Left lung (tissue), 10 donors: ENCODE data around the gene HERC5. TPM values are rescaled to one million over a fixed set of nuclear protein-coding genes. Genes with fewer than 3 reads are reported as not detected.

Experiments used
- ATAC-seq: fragments of 200-7000 bp; cut with Tn5 transposase; one replicate; pipeline ENCODE4 v1.9.1; 2020; ENCODE audit warnings: moderate library complexity
- DNase-seq, 4 donors: peaks; one replicate each; pipeline ENCODE4 v3.0.0-alpha.2; 2013 to 2020
- H3K27ac ChIP-seq, 2 donors: fragments of 200-600 bp; sonication (generic) in 1 of 2; one replicate each; pipeline versions ENCODE4 v1.5.0 to v1.8.0; 2020 to 2021
- H3K27me3 ChIP-seq, 2 donors: fragments of 200-600 bp; sonication (generic) in 1 of 2; one replicate each; pipeline versions ENCODE4 v1.5.0 to v1.8.0; 2020 to 2021
- H3K36me3 ChIP-seq, 2 donors: fragments of 200-600 bp; sonication (generic) in 1 of 2; one replicate each; pipeline versions ENCODE4 v1.5.0 to v1.8.0; 2020 to 2021
- H3K4me1 ChIP-seq, 2 donors: fragments of 200-600 bp; one replicate each; pipeline ENCODE4 v1.8.0; 2021
- H3K4me3 ChIP-seq, 2 donors: fragments of 200-600 bp; sonication (generic) in 1 of 2; one replicate each; pipeline versions ENCODE4 v1.5.0 to v1.8.0; 2020 to 2021; ENCODE audit warnings: mild to moderate bottlenecking in 1 of 2
- H3K9me3 ChIP-seq, 2 donors: fragments of 200-600 bp; sonication (generic) in 1 of 2; one replicate each; pipeline versions ENCODE4 v1.5.0 to v1.8.0; 2020 to 2021
- intact Hi-C, 2 donors: fragments of 100-400 bp; cut with DNase I; formaldehyde crosslinking; loops; one replicate each; pipeline versions ENCODE4 v1.11.2 to v1.14.2; 2022
- polyA plus RNA-seq, 6 donors: library from polyadenylated mRNA; unstranded; fragments of 120-200 nt; gene quantifications; one replicate each; pipeline ENCODE4 v1.2.1, GENCODE V29; 2013; ENCODE audit not compliant: insufficient read length in 6 of 6
- total RNA-seq, 2 donors: library from RNA; stranded (reverse); fragmentation: NEBNext Ultra II Directional; extraction: Animal tissue kit (Norgen Biotek cat#: 25700); gene quantifications; one replicate each; pipeline ENCODE4 v1.2.1, GENCODE V29; 2021
- TF ChIP-seq, protein P1 (sequence below), 2 donors: fragments of 200-600 bp; sonication (generic) in 1 of 2; IDR thresholded peaks; one replicate each; pipeline versions ENCODE4 v1.5.0 to v1.8.0; 2021; ENCODE audit warnings: antibody characterized with exemption in 2 of 2
- donor health status: DM: no; HTN: yes; CAD: no.
- donor health status: DM: no; HTN: no; CAD: no.

Gene HERC5
- total and polyA plus RNA-seq, 8 donors = 4.4 to 8.0 (median 5.6) TPM

DNA sequence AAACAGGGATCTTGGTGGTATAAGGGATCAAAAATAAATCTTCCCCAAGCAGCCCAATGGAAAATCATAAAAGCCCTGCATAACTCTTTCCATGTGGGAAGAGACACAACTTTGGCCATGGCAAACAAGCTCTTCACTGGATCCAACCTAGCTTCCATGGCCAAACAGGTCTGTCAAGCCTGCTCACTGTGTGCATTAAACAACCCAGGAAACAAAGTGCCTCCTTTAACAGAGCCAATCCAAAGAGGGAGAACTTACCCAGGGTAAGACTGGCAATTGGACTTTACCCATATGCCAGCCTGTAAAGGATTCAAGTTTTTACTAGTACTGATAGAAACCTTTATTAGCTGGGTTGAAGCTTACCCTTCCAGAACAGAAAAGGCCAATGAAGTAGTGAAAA lies 7.6 kb upstream of the HERC5 start:
- ATAC-seq = no peak
- TF ChIP-seq, protein P1, sequence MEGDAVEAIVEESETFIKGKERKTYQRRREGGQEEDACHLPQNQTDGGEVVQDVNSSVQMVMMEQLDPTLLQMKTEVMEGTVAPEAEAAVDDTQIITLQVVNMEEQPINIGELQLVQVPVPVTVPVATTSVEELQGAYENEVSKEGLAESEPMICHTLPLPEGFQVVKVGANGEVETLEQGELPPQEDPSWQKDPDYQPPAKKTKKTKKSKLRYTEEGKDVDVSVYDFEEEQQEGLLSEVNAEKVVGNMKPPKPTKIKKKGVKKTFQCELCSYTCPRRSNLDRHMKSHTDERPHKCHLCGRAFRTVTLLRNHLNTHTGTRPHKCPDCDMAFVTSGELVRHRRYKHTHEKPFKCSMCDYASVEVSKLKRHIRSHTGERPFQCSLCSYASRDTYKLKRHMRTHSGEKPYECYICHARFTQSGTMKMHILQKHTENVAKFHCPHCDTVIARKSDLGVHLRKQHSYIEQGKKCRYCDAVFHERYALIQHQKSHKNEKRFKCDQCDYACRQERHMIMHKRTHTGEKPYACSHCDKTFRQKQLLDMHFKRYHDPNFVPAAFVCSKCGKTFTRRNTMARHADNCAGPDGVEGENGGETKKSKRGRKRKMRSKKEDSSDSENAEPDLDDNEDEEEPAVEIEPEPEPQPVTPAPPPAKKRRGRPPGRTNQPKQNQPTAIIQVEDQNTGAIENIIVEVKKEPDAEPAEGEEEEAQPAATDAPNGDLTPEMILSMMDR (IDR thresholded peaks at IDR 0.05) = no peak

DNA sequence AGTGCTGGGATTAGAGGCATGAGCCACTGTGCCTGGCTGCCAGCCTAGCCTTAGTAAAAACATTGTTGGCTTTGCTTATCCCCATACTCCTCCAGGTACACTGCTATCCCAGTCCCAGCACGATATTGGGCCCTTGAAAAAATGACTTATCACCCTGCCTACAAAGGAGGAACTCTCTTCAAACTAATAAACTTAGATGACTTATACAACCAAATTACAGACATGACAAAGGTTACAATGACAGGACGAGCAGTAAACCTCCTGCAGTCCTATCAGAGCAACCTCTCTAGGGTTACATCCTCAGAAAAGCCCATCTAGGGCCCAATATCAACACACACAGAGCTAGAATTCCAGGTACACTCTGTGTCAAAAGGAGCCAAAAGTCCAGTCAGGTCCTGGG lies 5.7 kb upstream of the HERC5 start:
- Histone ChIP-seq H3K9me3 (no peaks in the 10 kb centered on the region), H3K27me3 (no peaks in the 10 kb centered on the region), H3K4me1 (peaks cover 0 to 6% of the 10 kb centered on the region in 2 donors), H3K36me3 (no peaks in the 10 kb centered on the region), H3K4me3 (no peak overlapping the region), H3K27ac (no peak overlapping the region)
- ATAC-seq (no peak), DNase-seq (no peak)
- TF ChIP-seq, protein P1 (IDR thresholded peaks at IDR 0.05) = no peak
- intact Hi-C loops = no loop called here

More for the DNA sequence above, 7.6 kb upstream of the HERC5 start:
- H3K36me3 ChIP-seq = no peaks in the 10 kb centered on the region
- no peaks in the 10 kb centered on the region for H3K9me3 ChIP-seq
- H3K4me3 ChIP-seq = no peak overlapping the region
- intact Hi-C loops = no loop called here
- no peak overlapping the region for H3K27ac ChIP-seq
- DNase-seq = no peak
- H3K27me3 ChIP-seq = no peaks in the 10 kb centered on the region
- H3K4me1 ChIP-seq = no peaks in the 10 kb centered on the region

DNA sequence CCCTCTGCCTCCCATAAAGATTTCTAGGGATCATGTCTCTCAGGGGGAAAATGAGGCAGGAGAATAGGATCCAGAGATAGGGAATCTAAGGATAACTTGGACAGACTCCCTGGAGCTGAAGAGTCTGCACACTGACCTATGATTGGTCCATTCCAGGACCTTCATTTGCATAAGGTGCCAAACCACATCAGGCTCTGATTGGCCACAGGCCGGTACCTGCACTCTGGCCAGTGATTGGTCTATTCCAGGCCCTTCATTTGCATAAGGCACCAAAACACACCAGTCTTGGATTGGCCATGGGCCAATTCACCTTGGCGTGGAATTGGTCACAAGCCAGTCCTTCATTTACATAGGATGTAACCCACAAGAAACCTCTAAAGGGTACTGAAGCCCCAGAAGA lies 4.0 kb upstream of the HERC5 start:
- Histone ChIP-seq H3K36me3 (no peaks in the 10 kb centered on the region), H3K4me1 (peaks cover 0 to 12% of the 10 kb centered on the region in 2 donors), H3K4me3 (no peak overlapping the region), H3K27me3 (peaks cover 0 to 5% of the 10 kb centered on the region in 2 donors), H3K27ac (no peak overlapping the region), H3K9me3 (no peaks in the 10 kb centered on the region)
- intact Hi-C loops = no loop called here
- ATAC-seq (no peak), DNase-seq (no peak)
- TF ChIP-seq, protein P1 (IDR thresholded peaks at IDR 0.05) = no peak

DNA sequence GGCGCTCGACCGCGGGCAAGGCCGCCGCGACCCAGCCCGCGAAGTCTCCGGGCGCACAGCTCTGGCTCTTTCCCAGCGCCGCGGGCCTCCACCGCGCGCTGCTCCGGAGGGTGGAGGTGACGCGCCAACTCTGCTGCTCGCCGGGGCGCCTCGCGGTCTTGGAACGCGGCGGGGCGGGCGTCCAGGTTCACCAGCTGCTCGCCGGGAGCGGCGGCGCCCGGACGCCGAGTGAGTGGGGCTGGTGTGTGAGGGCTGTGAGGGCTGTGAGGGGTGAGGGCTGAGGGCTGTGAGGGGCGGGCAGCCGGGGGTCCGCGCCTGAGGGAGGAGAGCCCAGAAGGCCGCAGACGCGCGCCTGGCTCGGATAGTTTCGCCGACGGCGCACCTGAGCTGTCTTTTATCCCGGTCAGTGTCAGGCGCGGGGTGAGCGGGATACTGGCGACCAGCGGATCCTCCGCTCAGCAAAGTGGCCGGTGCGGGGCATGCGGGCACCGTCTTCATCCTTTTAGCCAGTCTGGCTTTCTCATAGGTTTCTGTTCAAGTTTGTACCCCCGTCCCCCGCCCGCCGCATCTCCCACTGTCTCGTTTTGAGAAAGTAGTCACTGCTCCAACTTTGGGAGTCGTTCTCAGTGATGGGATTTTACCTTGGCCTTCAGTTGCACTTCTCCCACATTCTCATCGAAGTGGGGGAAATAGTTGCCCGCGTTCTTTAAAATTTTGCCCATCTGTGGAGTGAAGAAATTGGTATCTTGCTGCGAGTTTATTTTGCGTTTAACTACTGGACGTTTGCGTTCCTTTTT lies 586 bp downstream of the HERC5 start:
- intact Hi-C loops = no loop called here
- TF ChIP-seq, protein P1 (IDR thresholded peaks at IDR 0.05) = no peak
- peak; percentile 69 for ATAC-seq
- H3K9me3 ChIP-seq = no peaks in the 10 kb centered on the region
- H3K4me1 ChIP-seq = peaks cover 0 to 22% of the 10 kb centered on the region in 2 donors
- H3K36me3 ChIP-seq = no peaks in the 10 kb centered on the region
- H3K4me3 ChIP-seq = peak overlapping the region; percentile 53 to 73
- peak overlapping the region; percentile 59 to 79 for H3K27ac ChIP-seq
- peak; percentile 20 to 91 (median 48) for DNase-seq
- peaks cover 0 to 5% of the 10 kb centered on the region in 2 donors for H3K27me3 ChIP-seq

DNA sequence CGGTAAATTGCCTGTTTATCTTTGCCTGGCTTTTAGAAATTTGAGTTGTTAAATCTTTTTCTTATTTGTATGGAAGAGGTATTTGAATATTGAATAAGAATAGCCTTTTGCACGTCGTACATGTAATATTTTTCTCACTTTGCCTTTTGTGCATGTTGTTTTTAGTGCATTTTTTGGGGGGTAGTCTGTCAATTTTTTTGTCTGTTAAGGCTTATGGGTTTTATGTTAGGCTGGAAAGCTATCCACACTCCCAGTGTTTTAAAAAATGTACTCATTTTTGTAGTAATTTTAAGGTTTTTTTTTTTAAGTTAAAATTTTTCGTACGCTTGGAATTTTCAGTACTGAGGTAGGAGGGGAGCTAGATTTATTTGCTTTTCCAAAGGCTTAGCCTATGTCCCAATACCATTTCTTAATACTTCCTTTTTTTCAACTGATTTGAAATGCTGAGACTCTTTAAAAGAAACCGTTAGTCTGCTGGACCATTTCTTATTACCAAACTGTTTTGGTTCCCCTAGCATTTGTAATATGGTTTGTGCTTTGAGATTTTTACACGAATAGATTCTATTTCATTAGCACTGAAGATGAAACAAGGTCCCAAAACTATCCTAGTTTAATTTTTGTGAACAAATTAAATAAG lies 1.3 kb downstream of the HERC5 start:
- DNase-seq = peak in 2 of 4 donors; percentile 7 to 10
- TF ChIP-seq, protein P1 (IDR thresholded peaks at IDR 0.05) = no peak
- no peaks in the 10 kb centered on the region for H3K36me3 ChIP-seq
- peaks cover 0 to 22% of the 10 kb centered on the region in 2 donors for H3K4me1 ChIP-seq
- H3K27me3 ChIP-seq = peaks cover 0 to 5% of the 10 kb centered on the region in 2 donors
- no peak for ATAC-seq
- intact Hi-C loops = no loop called here
- no peak overlapping the region for H3K27ac ChIP-seq
- peak overlapping the region in 1 of 2 donors; percentile 73 for H3K4me3 ChIP-seq
- H3K9me3 ChIP-seq = no peaks in the 10 kb centered on the region
